Transverse colon (tissue), 4 donors: ENCODE data around the gene RNF168.
"Not testable (repeated sequence)": the region's sequence is repeated elsewhere in the genome, so short reads cannot be mapped to it uniquely, and the experiment has no call there.

ENCODE experiments used
- POLR2AphosphoS5 ChIP-seq, 3 donors: sonication (generic); formaldehyde crosslinking; IDR thresholded peaks; one replicate each; pipeline ENCODE4 v1.6.1; 2016; ENCODE audit warnings: antibody characterized with exemption in 3 of 3
- TF ChIP-seq, protein P1 (sequence below), 5 experiments: fragments of 200-600 bp in 3 of 5; fragments of 450-650 bp in 2 of 5; sonication (generic) in 3 of 5; IDR thresholded peaks; 1 replicate in 2 of 5; 2 replicates in 3 of 5; pipeline ENCODE4 v1.5.1; 2016 to 2017; ENCODE audit warnings: antibody characterized with exemption in 5 of 5, inconsistent platforms in 3 of 5, mild to moderate bottlenecking in 2 of 5, moderate library complexity in 1 of 5

DNA sequence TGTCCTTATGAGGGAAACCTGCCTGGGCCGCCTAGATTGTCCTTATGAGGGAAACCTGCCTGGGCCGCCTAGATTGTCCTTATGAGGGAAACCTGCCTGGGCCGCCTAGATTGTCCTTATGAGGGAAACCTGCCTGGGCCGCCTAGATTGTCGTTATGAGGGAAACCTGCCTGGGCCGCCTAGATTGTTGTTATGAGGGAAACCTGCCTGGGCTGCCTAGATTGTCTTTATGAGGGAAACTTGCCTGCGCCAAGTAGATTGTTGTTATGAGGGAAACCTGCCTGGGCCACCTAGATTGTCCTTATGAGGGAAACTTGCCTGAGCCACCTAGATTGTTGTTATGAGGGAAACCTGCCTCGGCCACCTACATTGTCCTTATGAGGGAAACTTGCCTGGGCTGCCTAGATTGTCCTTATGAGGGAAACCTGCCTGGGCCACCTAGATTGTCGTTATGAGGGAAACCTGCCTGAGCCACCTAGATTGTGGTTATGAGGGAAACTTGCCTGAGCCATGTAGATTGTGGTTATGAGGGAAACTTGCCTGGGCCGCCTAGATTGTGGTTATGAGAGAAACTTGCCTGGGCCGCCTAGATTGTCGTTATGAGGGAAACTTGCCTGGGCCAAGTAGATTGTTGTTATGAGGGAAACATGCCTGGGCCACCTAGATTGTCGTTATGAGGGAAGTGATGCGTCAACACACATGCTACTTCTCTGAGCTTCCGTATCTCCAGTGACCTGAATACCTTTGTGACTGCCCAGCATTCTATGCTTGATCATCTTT lies 8.3 kb upstream of the RNF168 start:
- not testable (repeated sequence) for TF ChIP-seq POLR2AphosphoS5 (IDR thresholded peaks at IDR 0.05)
- TF ChIP-seq, protein P1, sequence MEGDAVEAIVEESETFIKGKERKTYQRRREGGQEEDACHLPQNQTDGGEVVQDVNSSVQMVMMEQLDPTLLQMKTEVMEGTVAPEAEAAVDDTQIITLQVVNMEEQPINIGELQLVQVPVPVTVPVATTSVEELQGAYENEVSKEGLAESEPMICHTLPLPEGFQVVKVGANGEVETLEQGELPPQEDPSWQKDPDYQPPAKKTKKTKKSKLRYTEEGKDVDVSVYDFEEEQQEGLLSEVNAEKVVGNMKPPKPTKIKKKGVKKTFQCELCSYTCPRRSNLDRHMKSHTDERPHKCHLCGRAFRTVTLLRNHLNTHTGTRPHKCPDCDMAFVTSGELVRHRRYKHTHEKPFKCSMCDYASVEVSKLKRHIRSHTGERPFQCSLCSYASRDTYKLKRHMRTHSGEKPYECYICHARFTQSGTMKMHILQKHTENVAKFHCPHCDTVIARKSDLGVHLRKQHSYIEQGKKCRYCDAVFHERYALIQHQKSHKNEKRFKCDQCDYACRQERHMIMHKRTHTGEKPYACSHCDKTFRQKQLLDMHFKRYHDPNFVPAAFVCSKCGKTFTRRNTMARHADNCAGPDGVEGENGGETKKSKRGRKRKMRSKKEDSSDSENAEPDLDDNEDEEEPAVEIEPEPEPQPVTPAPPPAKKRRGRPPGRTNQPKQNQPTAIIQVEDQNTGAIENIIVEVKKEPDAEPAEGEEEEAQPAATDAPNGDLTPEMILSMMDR (IDR thresholded peaks at IDR 0.05) = not testable (repeated sequence)
